ENCODE data around the gene SLC39A7.

SLC39A7 gene

GRCh38 chr6:33251395-33252012 lies 50.8 kb downstream of the SLC39A7 start:
- Histone ChIP-seq H2AFZ (ENCODE audit: low read depth, low read length) (no peak overlapping the region), H3K9me3 (ENCODE audit: insufficient read depth, low read length, severe bottlenecking) (no peaks in the 10 kb centered on the region), H3K9ac (ENCODE audit: low read depth, low read length) (no peak overlapping the region), H3K27me3 (ENCODE audit: insufficient read depth, low read length, poor library complexity) (no peaks in the 10 kb centered on the region), H4K20me1 (ENCODE audit: insufficient read depth, low read length) (no peaks in the 10 kb centered on the region), H3K36me3 (ENCODE audit: insufficient read depth, low read length) (peaks cover 21% of the 10 kb centered on the region), H3K4me2 (ENCODE audit: insufficient read depth, low read length) (peak overlapping the region; percentile 8; the same call in 1 of the 2 replicates), H3K27ac (ENCODE audit: low read length) (no peak overlapping the region), H3K4me3 (ENCODE audit: low read depth in 1 of 2, low read length in 2 of 2) (no peak overlapping the region), H3K4me1 (ENCODE audit: insufficient read depth, low read length) (peaks cover 39% of the 10 kb centered on the region), H3K79me2 (ENCODE audit: insufficient read depth, low read length) (peaks cover 14% of the 10 kb centered on the region)
- no peak for DNase-seq
- ATAC-seq (ENCODE audit: insufficient read depth, low read depth) = no peak
- TF ChIP-seq, protein P1, sequence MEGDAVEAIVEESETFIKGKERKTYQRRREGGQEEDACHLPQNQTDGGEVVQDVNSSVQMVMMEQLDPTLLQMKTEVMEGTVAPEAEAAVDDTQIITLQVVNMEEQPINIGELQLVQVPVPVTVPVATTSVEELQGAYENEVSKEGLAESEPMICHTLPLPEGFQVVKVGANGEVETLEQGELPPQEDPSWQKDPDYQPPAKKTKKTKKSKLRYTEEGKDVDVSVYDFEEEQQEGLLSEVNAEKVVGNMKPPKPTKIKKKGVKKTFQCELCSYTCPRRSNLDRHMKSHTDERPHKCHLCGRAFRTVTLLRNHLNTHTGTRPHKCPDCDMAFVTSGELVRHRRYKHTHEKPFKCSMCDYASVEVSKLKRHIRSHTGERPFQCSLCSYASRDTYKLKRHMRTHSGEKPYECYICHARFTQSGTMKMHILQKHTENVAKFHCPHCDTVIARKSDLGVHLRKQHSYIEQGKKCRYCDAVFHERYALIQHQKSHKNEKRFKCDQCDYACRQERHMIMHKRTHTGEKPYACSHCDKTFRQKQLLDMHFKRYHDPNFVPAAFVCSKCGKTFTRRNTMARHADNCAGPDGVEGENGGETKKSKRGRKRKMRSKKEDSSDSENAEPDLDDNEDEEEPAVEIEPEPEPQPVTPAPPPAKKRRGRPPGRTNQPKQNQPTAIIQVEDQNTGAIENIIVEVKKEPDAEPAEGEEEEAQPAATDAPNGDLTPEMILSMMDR (IDR thresholded peaks at IDR 0.05; ENCODE audit: borderline replicate concordance, extremely low read depth, low read length, poor library complexity, severe bottlenecking) = peak; percentile 4
- no peak for TF ChIP-seq EZH2 (IDR thresholded peaks at IDR 0.05; ENCODE audit: borderline replicate concordance, low read depth, low read length, severe bottlenecking)

GRCh38 chr6:33252759-33253158 lies 52.1 kb downstream of the SLC39A7 start:
- ATAC-seq (ENCODE audit: insufficient read depth, low read depth) (no peak), DNase-seq (no peak)
- no peak overlapping the region for H3K9ac ChIP-seq (ENCODE audit: low read depth, low read length)
- H3K4me3 ChIP-seq (ENCODE audit: low read depth in 1 of 2, low read length in 2 of 2) = no peak overlapping the region
- H3K9me3 ChIP-seq (ENCODE audit: insufficient read depth, low read length, severe bottlenecking) = no peaks in the 10 kb centered on the region
- peaks cover 28% of the 10 kb centered on the region for H3K36me3 ChIP-seq (ENCODE audit: insufficient read depth, low read length)
- H4K20me1 ChIP-seq (ENCODE audit: insufficient read depth, low read length) = no peaks in the 10 kb centered on the region
- H3K4me1 ChIP-seq (ENCODE audit: insufficient read depth, low read length) = peaks cover 38% of the 10 kb centered on the region
- H3K27ac ChIP-seq (ENCODE audit: low read length) = no peak overlapping the region
- peaks cover 14% of the 10 kb centered on the region for H3K79me2 ChIP-seq (ENCODE audit: insufficient read depth, low read length)
- no peak overlapping the region for H3K4me2 ChIP-seq (ENCODE audit: insufficient read depth, low read length)
- H2AFZ ChIP-seq (ENCODE audit: low read depth, low read length) = no peak overlapping the region
- no peak for TF ChIP-seq EZH2 (IDR thresholded peaks at IDR 0.05; ENCODE audit: borderline replicate concordance, low read depth, low read length, severe bottlenecking)
- TF ChIP-seq, protein P1 (IDR thresholded peaks at IDR 0.05; ENCODE audit: borderline replicate concordance, extremely low read depth, low read length, poor library complexity, severe bottlenecking) = no peak
- H3K27me3 ChIP-seq (ENCODE audit: insufficient read depth, low read length, poor library complexity) = no peaks in the 10 kb centered on the region

Measured in DND-41 (cell line).